H1 (cell line): ENCODE measurements around the gene MIB2. TPM values are rescaled to one million over a fixed set of nuclear protein-coding genes. Genes with fewer than 3 reads are reported as not detected.

Source experiments
- CTCF ChIA-PET: fragments of 300-600 bp; sonication (Branson Sonifier 250); formaldehyde crosslinking; loops from one replicate; lab custom pipeline; 2021; ENCODE audit not compliant: partially characterized antibody; lab: Charles Lee
- POLR2A ChIA-PET: fragments of 300-600 bp; sonication (Branson Sonifier 250); formaldehyde crosslinking; loops from one replicate; lab custom pipeline; 2021; ENCODE audit warnings: inconsistent platforms; ENCODE audit not compliant: partially characterized antibody; lab: Charles Lee
- DNase-seq, 2 experiments: peaks; one replicate each; pipeline versions ENCODE4 v3.0.0 to v3.0.0-alpha.2; 2010 to 2022; ENCODE audit warnings: low spot score in 2 of 2, low read depth in 1 of 2, mixed read lengths in 1 of 2
- FAIRE-seq: peaks from 2 replicates; lab custom pipeline; 2011; peaks lifted over from hg19 to GRCh38; lab: Jason Lieb, UNC
- H2AFZ ChIP-seq: 2 replicates; pipeline ENCODE4 v1.8.1; 2012; ENCODE audit warnings: low read length, inconsistent platforms
- H2AK5ac ChIP-seq: 2 replicates; pipeline ENCODE4 v1.6.1; 2013; ENCODE audit warnings: low read depth, low read length
- H2BK120ac ChIP-seq: replicated peaks from 2 replicates; pipeline ENCODE3; 2013; ENCODE audit warnings: low read depth, low read length, inconsistent platforms
- H2BK12ac ChIP-seq: 2 replicates; pipeline ENCODE4 v1.6.1; 2013; ENCODE audit warnings: low read depth, low read length
- H2BK15ac ChIP-seq: 2 replicates; pipeline ENCODE4 v1.6.1; 2013; ENCODE audit warnings: low read length
- H2BK20ac ChIP-seq: 2 replicates; pipeline ENCODE4 v1.6.1; 2013; ENCODE audit warnings: low read length
- H2BK5ac ChIP-seq: 2 replicates; pipeline ENCODE4 v1.6.1; 2013; ENCODE audit warnings: low read depth, low read length
- H3K14ac ChIP-seq: 2 replicates; pipeline ENCODE4 v1.6.1; 2013; ENCODE audit warnings: inconsistent platforms; ENCODE audit not compliant: insufficient read length
- H3K18ac ChIP-seq: 2 replicates; pipeline ENCODE4 v1.6.1; 2013; ENCODE audit warnings: low read length; ENCODE audit errors: extremely low read depth
- H3K23ac ChIP-seq: 2 replicates; pipeline ENCODE4 v1.6.1; 2013; ENCODE audit warnings: inconsistent platforms; ENCODE audit not compliant: insufficient read length
- H3K23me2 ChIP-seq: 2 replicates; pipeline ENCODE4 v1.6.1; 2013; ENCODE audit warnings: low read depth, low read length
- H3K27ac ChIP-seq: 2 replicates; pipeline ENCODE4 v1.6.1; 2011; ENCODE audit warnings: low read depth, low read length, inconsistent platforms
- H3K27me3 ChIP-seq, 4 experiments: replicated peaks in 1 of 4; 1 replicate in 1 of 4; 2 replicates in 3 of 4; pipeline versions ENCODE4 v1.6.1 to v1.8.1; 2011 to 2013; ENCODE audit warnings: low read length in 3 of 4, mild to moderate bottlenecking in 3 of 4, inconsistent platforms in 2 of 4, mixed read lengths in 2 of 4, moderate library complexity in 1 of 4; ENCODE audit not compliant: control insufficient read depth in 3 of 4, insufficient read depth in 3 of 4; ENCODE audit errors: extremely low read depth in 1 of 4
- H3K36me3 ChIP-seq, 4 experiments: 2 replicates each; pipeline versions ENCODE4 v1.6.1 to v1.8.1; 2011 to 2013; ENCODE audit warnings: mild to moderate bottlenecking in 4 of 4, low read length in 3 of 4, moderate library complexity in 2 of 4, control low read depth in 1 of 4, inconsistent platforms in 1 of 4; ENCODE audit not compliant: insufficient read depth in 4 of 4, control insufficient read depth in 2 of 4
- H3K4ac ChIP-seq: replicated peaks from 2 replicates; pipeline ENCODE3; 2013; ENCODE audit warnings: low read length, low read depth, mixed read lengths, inconsistent platforms; ENCODE audit not compliant: insufficient read length
- H3K4me1 ChIP-seq, 4 experiments: replicated peaks in 1 of 4; 1 replicate in 1 of 4; 2 replicates in 3 of 4; pipeline versions ENCODE4 v1.6.1 to v1.8.1; 2011 to 2013; ENCODE audit warnings: low read length in 3 of 4, inconsistent platforms in 2 of 4, mixed read lengths in 1 of 4; ENCODE audit not compliant: insufficient read depth in 4 of 4, control insufficient read depth in 3 of 4
- H3K4me2 ChIP-seq, 2 experiments: 2 replicates each; pipeline versions ENCODE4 v1.6.1 to v1.8.1; 2011 to 2013; ENCODE audit warnings: low read depth in 2 of 2, low read length in 2 of 2, control low read depth in 1 of 2, inconsistent platforms in 1 of 2, mild to moderate bottlenecking in 1 of 2; ENCODE audit not compliant: insufficient read depth in 1 of 2
- H3K4me3 ChIP-seq, 4 experiments: fragments of 200-600, 300-600 bp in 1 of 4; sonication (generic), shearing (Covaris generic), sonication (Bioruptor Twin) in 1 of 4; 2 replicates each; pipeline versions ENCODE4 v1.5.1 to v1.8.1; 2011 to 2016; ENCODE audit warnings: low read length in 4 of 4, low read depth in 3 of 4, control low read depth in 2 of 4, inconsistent platforms in 2 of 4, mild to moderate bottlenecking in 2 of 4, mixed read lengths in 1 of 4, moderate library complexity in 1 of 4; ENCODE audit not compliant: insufficient read depth in 2 of 4; ENCODE audit errors: extremely low read depth in 1 of 4
- H3K56ac ChIP-seq: replicated peaks from 2 replicates; pipeline ENCODE3; 2013; ENCODE audit warnings: low read depth, mild to moderate bottlenecking, mixed read lengths, low read length, inconsistent platforms; ENCODE audit not compliant: insufficient read length
- H3K79me1 ChIP-seq: 2 replicates; pipeline ENCODE4 v1.6.1; 2013; ENCODE audit warnings: low read depth, low read length, control low read depth
- H3K79me2 ChIP-seq, 2 experiments: 2 replicates each; pipeline versions ENCODE4 v1.6.1 to v1.8.1; 2012 to 2013; ENCODE audit warnings: low read length in 2 of 2, mild to moderate bottlenecking in 2 of 2, inconsistent platforms in 1 of 2; ENCODE audit not compliant: insufficient read depth in 2 of 2, control insufficient read depth in 1 of 2
- H3K9ac ChIP-seq, 4 experiments: replicated peaks in 1 of 4; 1 replicate in 1 of 4; 2 replicates in 3 of 4; pipeline versions ENCODE4 v1.6.1 to v1.8.1; 2011 to 2013; ENCODE audit warnings: low read depth in 3 of 4, low read length in 3 of 4, control low read depth in 2 of 4, mild to moderate bottlenecking in 2 of 4, moderate library complexity in 2 of 4, inconsistent platforms in 1 of 4; ENCODE audit errors: extremely low read depth in 1 of 4
- H3K9me3 ChIP-seq, 2 experiments: 2 replicates each; pipeline versions ENCODE4 v1.6.1 to v1.8.1; 2012 to 2013; ENCODE audit warnings: mild to moderate bottlenecking in 2 of 2, moderate library complexity in 2 of 2, control low read depth in 1 of 2, inconsistent platforms in 1 of 2, low read depth in 1 of 2, low read length in 1 of 2, mixed read lengths in 1 of 2; ENCODE audit not compliant: insufficient read depth in 2 of 2
- H4K20me1 ChIP-seq, 2 experiments: replicated peaks in 1 of 2; 2 replicates each; pipeline versions ENCODE3 to v1.8.1; 2011 to 2013; ENCODE audit warnings: inconsistent platforms in 2 of 2, low read length in 2 of 2, mild to moderate bottlenecking in 1 of 2; ENCODE audit not compliant: insufficient read depth in 2 of 2, control insufficient read depth in 1 of 2
- H4K5ac ChIP-seq: 2 replicates; pipeline ENCODE4 v1.6.1; 2013; ENCODE audit warnings: low read length, low read depth, mixed read lengths, inconsistent platforms; ENCODE audit not compliant: insufficient read length
- H4K8ac ChIP-seq: 2 replicates; pipeline ENCODE4 v1.8.0; 2013; ENCODE audit warnings: mild to moderate bottlenecking, moderate library complexity, low read length, inconsistent platforms; ENCODE audit not compliant: insufficient read depth; ENCODE audit errors: extremely low read depth
- H4K91ac ChIP-seq: replicated peaks from 2 replicates; pipeline ENCODE3; 2013; ENCODE audit warnings: low read length, mixed read lengths, inconsistent platforms; ENCODE audit not compliant: insufficient read length
- SAP30 ChIP-seq: fragments of 300-600 bp; sonication (generic); IDR thresholded peaks from 2 replicates; pipeline ENCODE4 v1.7.1; 2012; ENCODE audit warnings: low read length, moderate library complexity, mild to moderate bottlenecking, inconsistent platforms; ENCODE audit not compliant: insufficient read depth, insufficient replicate concordance
- SIN3A ChIP-seq, 2 experiments: IDR thresholded peaks in 1 of 2; conservative IDR thresholded peaks in 1 of 2; 2 replicates each; pipeline ENCODE4 v1.6.1; 2011 to 2012; ENCODE audit warnings: low read length in 2 of 2, improper control_type of control experiment in 1 of 2, low read depth in 1 of 2, mild to moderate bottlenecking in 1 of 2
- WGBS, 2 experiments: shearing (Covaris generic) in 1 of 2; methylation state at CpG; one replicate each; pipeline versions ENCODE4 v1.1.6 to v1.1.7; 2013 to 2015; ENCODE audit warnings: low lambda C conversion rate in 2 of 2, mixed read lengths in 2 of 2, inconsistent platforms in 1 of 2, low coverage in 1 of 2, missing lambda C conversion rate in 1 of 2; ENCODE audit not compliant: insufficient replicate concordance in 2 of 2, insufficient coverage in 1 of 2, insufficient read length in 1 of 2; ENCODE audit errors: extremely low coverage in 1 of 2, missing lambda C conversion rate in 1 of 2; 5-methylcytosine and 5-hydroxymethylcytosine counted together
- polyA plus RNA-seq, 7 experiments: library from polyadenylated mRNA; depleted of rRNA in 3 of 7; stranded (reverse) in 5 of 7; unstranded in 2 of 7; fragments of >200 nt in 5 of 7; fragments of 200-250 nt in 2 of 7; gene quantifications; 1 replicate in 5 of 7; 2 replicates in 1 of 7; 4 replicates in 1 of 7; pipeline versions ENCODE4 v1.2.1 to v1.2.3, GENCODE V29; 2011 to 2013; ENCODE audit warnings: missing spikeins in 2 of 7, mixed read lengths in 2 of 7
- total RNA-seq: library from RNA; stranded (reverse); fragmentation: NEBNext Ultra II Directional; extraction: Animal tissue kit (Norgen Biotek cat#: 25700); gene quantifications from 2 replicates; pipeline ENCODE4 v1.2.1, GENCODE V29; 2021

The MIB2 gene
- total and polyA plus RNA-seq, 2 of the 8 experiments (the other 6 are each of a cell fraction or from before 2014, with no cell fraction given) = 32.5 to 60.0 TPM

- DNase-seq = peak in 1 of 2 experiments; percentile 71
- 2% methylated on average over 15 of the region's 48 CpGs; no CpG with 5 or more reads in 1 of the 2 experiments for whole genome bisulfite sequencing, 2 experiments
- H3K4me1 ChIP-seq = peaks cover 0 to 6% (median 2%) of the 10 kb centered on the region in 4 experiments; a peak in 4 of 7 replicates
- TF ChIP-seq SIN3A (conservative IDR thresholded peaks at IDR 0.05 in 1 of 2, IDR thresholded peaks at IDR 0.05 in 1 of 2; ENCODE audit: low read depth in 1 of 2, low read length in 2 of 2) (0 out of 4 replicates have a peak, but pooled peaks of 1 of the 2 experiments have one; percentile 37), SAP30 (no peak)
- TF ChIP-seq, all 59 proteins: peak for 1
- H3K56ac ChIP-seq = no peak within 1 kb of the TSS
- H3K36me3 ChIP-seq = peaks cover 0 to 6% (median 3%) of the 10 kb centered on the region in 4 experiments; a peak in 5 of 8 replicates
- H3K9ac ChIP-seq = no peak within 1 kb of the TSS
- H3K4me3 ChIP-seq = peak within 1 kb of the TSS; percentile 14 to 70 (median 34); a peak in 7 of 8 replicates
- H2BK5ac ChIP-seq = no peak within 1 kb of the TSS
- CTCF ChIA-PET = interaction anchor here (0.5 kb wide), 1 partner anchor 21 kb away, joined by 3 read pairs; no protein-coding TSS in a partner anchor
- no peak within 1 kb of the TSS for H3K23ac ChIP-seq
- no peak within 1 kb of the TSS for H2AFZ ChIP-seq
- H3K4me2 ChIP-seq = peak within 1 kb of the TSS; percentile 49 to 71
- no peak within 1 kb of the TSS for H4K91ac ChIP-seq
- no peaks in the 10 kb centered on the region for H3K79me2 ChIP-seq
- no peak within 1 kb of the TSS; the same call in 1 of the 2 replicates for H3K18ac ChIP-seq
- no peak within 1 kb of the TSS for H4K5ac ChIP-seq
- H3K23me2 ChIP-seq = peaks cover 9% of the 10 kb centered on the region; the same call in 1 of the 2 replicates
- no peak within 1 kb of the TSS for H3K27ac ChIP-seq
- H3K27me3 ChIP-seq = peaks cover 8 to 23% (median 14%) of the 10 kb centered on the region in 4 experiments; a peak in 6 of 7 replicates
- no peak within 1 kb of the TSS for H2BK20ac ChIP-seq
- H3K4ac ChIP-seq = no peak within 1 kb of the TSS
- no peak within 1 kb of the TSS for H2AK5ac ChIP-seq
- H2BK12ac ChIP-seq = no peak within 1 kb of the TSS
- FAIRE-seq = no peak
- peak within 1 kb of the TSS; percentile 51; the same call in 1 of the 2 replicates for H4K8ac ChIP-seq
- no peak within 1 kb of the TSS for H3K14ac ChIP-seq
- H4K20me1 ChIP-seq = peaks cover 0 to 7% of the 10 kb centered on the region in 2 experiments
- no peaks in the 10 kb centered on the region for H3K9me3 ChIP-seq
- no peak within 1 kb of the TSS for H2BK15ac ChIP-seq
- POLR2A ChIA-PET = interaction anchor here (1.1 to 4.4 kb wide), 2 partner anchors 16 to 92 kb away, joined by 3 to 34 read pairs; partner anchors contain the start of gene MIB2
- H2BK120ac ChIP-seq = no peak within 1 kb of the TSS
- H3K79me1 ChIP-seq = no peaks in the 10 kb centered on the region
Observed at GRCh38 chr1:1631782-1632420, 16.6 kb downstream of the MIB2 start, which contains the start of gene MMP23B. TSS of gene MMP23B (plus strand) at chr1:1632173. CDS start at chr1:1632219, 46 bp downstream.
